Keratinocyte (primary cell): ENCODE data around the gene ASCL1. TPM values are rescaled to one million over a fixed set of nuclear protein-coding genes. Genes with fewer than 3 reads are reported as not detected.

Experiments used
- DNase-seq: peaks from one replicate; pipeline ENCODE4 v3.0.0-alpha.2; 2011; ENCODE audit warnings: low read depth, missing footprints, low spot score
- FAIRE-seq: peaks from 2 replicates; lab custom pipeline; 2011; peaks lifted over from hg19 to GRCh38; lab: Jason Lieb, UNC
- H2AFZ ChIP-seq: 2 replicates; pipeline ENCODE4 v1.6.0; 2012; ENCODE audit warnings: low read length, control low read depth, inconsistent platforms; ENCODE audit not compliant: control insufficient read depth
- H3K27ac ChIP-seq: 2 replicates; pipeline ENCODE4 v1.5.1; 2011; ENCODE audit warnings: low read length; ENCODE audit not compliant: control insufficient read depth, insufficient read depth
- H3K27me3 ChIP-seq: 3 replicates; pipeline ENCODE4 v1.6.0; 2011; ENCODE audit warnings: low read length; ENCODE audit not compliant: control insufficient read depth, insufficient read depth; ENCODE audit errors: extremely low read depth
- H3K36me3 ChIP-seq, 2 experiments: 2 replicates in 1 of 2; 3 replicates in 1 of 2; pipeline ENCODE4 v1.5.1; 2011; ENCODE audit warnings: low read length in 2 of 2, mild to moderate bottlenecking in 1 of 2; ENCODE audit not compliant: control insufficient read depth in 2 of 2, insufficient read depth in 2 of 2; ENCODE audit errors: extremely low read depth in 1 of 2
- H3K4me1 ChIP-seq: 3 replicates; pipeline ENCODE4 v1.5.1; 2011; ENCODE audit warnings: low read length; ENCODE audit not compliant: control insufficient read depth, insufficient read depth; ENCODE audit errors: extremely low read depth
- H3K4me2 ChIP-seq: 3 replicates; pipeline ENCODE4 v1.6.0; 2011; ENCODE audit warnings: low read depth, low read length; ENCODE audit not compliant: control insufficient read depth, insufficient read depth; ENCODE audit errors: extremely low read depth
- H3K4me3 ChIP-seq, 3 experiments: fragments of 200-600 bp in 1 of 3; sonication (generic) in 1 of 3; 2 replicates in 2 of 3; 3 replicates in 1 of 3; pipeline ENCODE4 v1.5.1; 2011 to 2016; ENCODE audit warnings: low read length in 3 of 3, mild to moderate bottlenecking in 3 of 3, control low read depth in 2 of 3, inconsistent platforms in 1 of 3, low read depth in 1 of 3, mixed read lengths in 1 of 3, mixed run types in 1 of 3, moderate library complexity in 1 of 3; ENCODE audit not compliant: control insufficient read depth in 2 of 3, insufficient read depth in 2 of 3; ENCODE audit errors: extremely low read depth in 1 of 3
- H3K79me2 ChIP-seq: 2 replicates; pipeline ENCODE4 v1.6.0; 2012; ENCODE audit warnings: low read length; ENCODE audit not compliant: control insufficient read depth, insufficient read depth
- H3K9ac ChIP-seq: 3 replicates; pipeline ENCODE4 v1.6.0; 2011; ENCODE audit warnings: low read length; ENCODE audit not compliant: control insufficient read depth, insufficient read depth; ENCODE audit errors: extremely low read depth
- H3K9me1 ChIP-seq: 3 replicates; pipeline ENCODE4 v1.6.0; 2011; ENCODE audit warnings: low read length; ENCODE audit not compliant: control insufficient read depth, insufficient read depth; ENCODE audit errors: extremely low read depth
- H3K9me3 ChIP-seq: 2 replicates; pipeline ENCODE4 v1.5.1; 2012; ENCODE audit warnings: low read depth, low read length; ENCODE audit not compliant: control insufficient read depth
- H4K20me1 ChIP-seq: 3 replicates; pipeline ENCODE4 v1.6.0; 2011; ENCODE audit warnings: low read length; ENCODE audit not compliant: control insufficient read depth, insufficient read depth; ENCODE audit errors: extremely low read depth
- EZH2 ChIP-seq: IDR thresholded peaks from one replicate; pipeline ENCODE4 v1.6.1; 2012; ENCODE audit warnings: inconsistent platforms, mild to moderate bottlenecking, low read length, moderate library complexity
- dilution Hi-C: fragments of 300-500 bp; cut with MboI; formaldehyde crosslinking; loops from one replicate; pipeline ENCODE4 v1.7.0; 2020; ENCODE audit warnings: low sequenced_read_pairs; ENCODE audit not compliant: extremely low pct_ligation_motif_present
- polyA plus RNA-seq, 5 experiments: library from polyadenylated mRNA; depleted of rRNA in 3 of 5; stranded (reverse) in 3 of 5; stranded (forward) in 1 of 5; unstranded in 1 of 5; fragments of >200 nt; gene quantifications; 1 replicate in 1 of 5; 2 replicates in 3 of 5; 3 replicates in 1 of 5; pipeline versions ENCODE4 v1.2.1 to v1.2.3, GENCODE V29; 2011 to 2012; ENCODE audit warnings: missing spikeins in 2 of 5, low read depth in 1 of 5, low replicate concordance in 1 of 5
- TF ChIP-seq, protein P1 (sequence below), 3 experiments: IDR thresholded peaks in 1 of 3; conservative IDR thresholded peaks in 1 of 3; optimal IDR thresholded peaks in 1 of 3; 2 replicates in 2 of 3; 3 replicates in 1 of 3; pipeline versions ENCODE3 to v1.5.1; 2011; ENCODE audit warnings: low read length in 3 of 3, mild to moderate bottlenecking in 3 of 3, moderate library complexity in 2 of 3, control low read depth in 1 of 3, inconsistent platforms in 1 of 3; ENCODE audit not compliant: insufficient read depth in 2 of 3; ENCODE audit errors: extremely low read depth in 1 of 3

The ASCL1 gene
- polyA plus RNA-seq, 1 donor (not counting 4 experiments of a cell fraction or from before 2014, with no cell fraction given): not detected

DNA sequence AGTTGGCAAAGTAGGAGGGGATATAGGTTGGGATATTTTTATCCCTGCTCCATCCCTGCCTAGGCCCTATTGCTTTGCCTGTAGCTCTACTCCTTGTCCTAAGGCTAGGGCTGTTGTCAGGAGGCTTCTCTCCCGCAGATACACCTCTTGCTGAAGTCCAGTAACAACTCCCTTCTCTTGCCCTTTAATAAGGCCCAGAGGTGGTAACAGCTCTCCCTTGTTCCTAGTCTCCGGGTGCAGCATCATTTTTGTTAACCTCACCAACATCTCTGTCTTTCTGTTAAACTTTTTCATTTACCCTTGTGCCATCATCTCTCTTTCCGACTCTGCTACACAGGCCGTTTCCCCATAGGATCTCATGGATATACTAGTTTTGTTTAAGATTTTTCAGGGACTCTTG is 6.3 kb downstream of the ASCL1 start:
- H3K9me1 ChIP-seq: no peaks in the 10 kb centered on the region
- H3K36me3 ChIP-seq: no peaks in the 10 kb centered on the region
- DNase-seq: no peak
- H3K4me1 ChIP-seq: no peaks in the 10 kb centered on the region
- dilution Hi-C loops: no loop called here
- H3K9me3 ChIP-seq: no peaks in the 10 kb centered on the region
- no peak overlapping the region for H3K4me3 ChIP-seq
- no peaks in the 10 kb centered on the region for H3K79me2 ChIP-seq
- H2AFZ ChIP-seq: no peak overlapping the region
- no peaks in the 10 kb centered on the region for H4K20me1 ChIP-seq
- no peak overlapping the region for H3K4me2 ChIP-seq
- FAIRE-seq: no peak
- H3K27ac ChIP-seq: no peak overlapping the region
- H3K27me3 ChIP-seq: peaks cover 80% of the 10 kb centered on the region
- TF ChIP-seq, protein P1, sequence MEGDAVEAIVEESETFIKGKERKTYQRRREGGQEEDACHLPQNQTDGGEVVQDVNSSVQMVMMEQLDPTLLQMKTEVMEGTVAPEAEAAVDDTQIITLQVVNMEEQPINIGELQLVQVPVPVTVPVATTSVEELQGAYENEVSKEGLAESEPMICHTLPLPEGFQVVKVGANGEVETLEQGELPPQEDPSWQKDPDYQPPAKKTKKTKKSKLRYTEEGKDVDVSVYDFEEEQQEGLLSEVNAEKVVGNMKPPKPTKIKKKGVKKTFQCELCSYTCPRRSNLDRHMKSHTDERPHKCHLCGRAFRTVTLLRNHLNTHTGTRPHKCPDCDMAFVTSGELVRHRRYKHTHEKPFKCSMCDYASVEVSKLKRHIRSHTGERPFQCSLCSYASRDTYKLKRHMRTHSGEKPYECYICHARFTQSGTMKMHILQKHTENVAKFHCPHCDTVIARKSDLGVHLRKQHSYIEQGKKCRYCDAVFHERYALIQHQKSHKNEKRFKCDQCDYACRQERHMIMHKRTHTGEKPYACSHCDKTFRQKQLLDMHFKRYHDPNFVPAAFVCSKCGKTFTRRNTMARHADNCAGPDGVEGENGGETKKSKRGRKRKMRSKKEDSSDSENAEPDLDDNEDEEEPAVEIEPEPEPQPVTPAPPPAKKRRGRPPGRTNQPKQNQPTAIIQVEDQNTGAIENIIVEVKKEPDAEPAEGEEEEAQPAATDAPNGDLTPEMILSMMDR (optimal IDR thresholded peaks at IDR 0.05 in 1 of 3, IDR thresholded peaks at IDR 0.05 in 1 of 3, conservative IDR thresholded peaks at IDR 0.05 in 1 of 3; ENCODE audit: extremely low read depth in 1 of 3, insufficient read depth in 2 of 3, low read length in 3 of 3): no peak
- TF ChIP-seq EZH2: no peak
- no peak overlapping the region for H3K9ac ChIP-seq

DNA sequence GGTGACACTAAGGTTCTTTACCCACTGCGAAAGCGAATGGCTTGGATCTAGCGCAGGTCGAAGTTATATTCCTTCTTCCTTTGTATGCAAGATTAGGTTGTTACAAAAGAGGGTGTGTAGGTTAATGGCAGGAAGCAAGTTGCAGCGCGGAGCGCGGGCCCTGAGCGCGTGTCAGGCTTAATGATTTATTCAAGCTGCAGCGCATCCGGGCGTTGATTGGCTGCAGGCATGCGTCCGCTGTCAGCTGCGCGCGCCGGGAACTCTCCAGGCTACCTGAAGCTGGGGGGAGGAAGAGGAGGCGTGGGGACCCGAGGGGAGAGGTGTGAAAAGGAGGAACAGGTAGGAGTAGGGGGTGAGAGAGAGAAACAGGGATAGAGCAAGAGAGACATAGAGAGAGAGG is 7.4 kb downstream of the ASCL1 start:
- Histone ChIP-seq H3K79me2 (no peaks in the 10 kb centered on the region), H3K36me3 (no peaks in the 10 kb centered on the region), H3K4me3 (peak overlapping the region in 1 of 3 experiments; percentile 21), H2AFZ (no peak overlapping the region), H3K9me3 (no peaks in the 10 kb centered on the region), H4K20me1 (no peaks in the 10 kb centered on the region), H3K4me2 (peak overlapping the region; percentile 8), H3K9ac (no peak overlapping the region), H3K9me1 (no peaks in the 10 kb centered on the region), H3K27me3 (peaks cover 69% of the 10 kb centered on the region), H3K27ac (no peak overlapping the region), H3K4me1 (no peaks in the 10 kb centered on the region)
- dilution Hi-C loops: no loop called here
- no peak for FAIRE-seq
- TF ChIP-seq, protein P1 (optimal IDR thresholded peaks at IDR 0.05 in 1 of 3, IDR thresholded peaks at IDR 0.05 in 1 of 3, conservative IDR thresholded peaks at IDR 0.05 in 1 of 3; ENCODE audit: extremely low read depth in 1 of 3, insufficient read depth in 2 of 3, low read length in 3 of 3): no peak
- DNase-seq: no peak
